Left ventricle myocardium inferior (tissue), 1 donor: ENCODE results near the gene PRORP. TPM values are rescaled to one million over a fixed set of nuclear protein-coding genes. Genes with fewer than 3 reads are reported as not detected.

Source experiments
- DNase-seq: peaks from one replicate; pipeline ENCODE4 v3.0.0-alpha.2; 2020
- H3K27ac ChIP-seq: fragments of 200-600 bp; replicated peaks from 2 replicates; pipeline ENCODE4 v1.8.0; 2021
- H3K27me3 ChIP-seq: fragments of 200-600 bp; 2 replicates; pipeline ENCODE4 v1.8.0; 2021; ENCODE audit warnings: low read depth
- H3K36me3 ChIP-seq: fragments of 200-600 bp; 2 replicates; pipeline ENCODE4 v1.8.0; 2021
- H3K4me1 ChIP-seq: fragments of 200-600 bp; 2 replicates; pipeline ENCODE4 v1.8.0; 2021
- H3K4me3 ChIP-seq: fragments of 200-600 bp; 2 replicates; pipeline ENCODE4 v1.8.0; 2021; ENCODE audit warnings: mild to moderate bottlenecking, moderate library complexity
- H3K9me3 ChIP-seq: fragments of 200-600 bp; replicated peaks from 2 replicates; pipeline ENCODE4 v1.8.0; 2021
- intact Hi-C: fragments of 100-400 bp; cut with micrococcal nuclease; formaldehyde crosslinking; loops from one replicate; pipeline ENCODE4 v1.11.0; 2022
- total RNA-seq: library from RNA; stranded (reverse); fragmentation: NEBNext Ultra II Directional; extraction: Animal tissue kit (Norgen Biotek cat#: 25700); gene quantifications from one replicate; pipeline ENCODE4 v1.2.1, GENCODE V29; 2021
- TF ChIP-seq, protein P1 (sequence below): fragments of 200-600 bp; IDR thresholded peaks from 2 replicates; pipeline ENCODE4 v1.8.0; 2021; ENCODE audit warnings: antibody characterized with exemption, mild to moderate bottlenecking, borderline replicate concordance
- donor health status: DM: no; HTN: yes; CAD: no; lungs with severe emphysema.

Gene PRORP
- total RNA-seq, 1 donor from 2014 or later, result 23.6 TPM

DNA sequence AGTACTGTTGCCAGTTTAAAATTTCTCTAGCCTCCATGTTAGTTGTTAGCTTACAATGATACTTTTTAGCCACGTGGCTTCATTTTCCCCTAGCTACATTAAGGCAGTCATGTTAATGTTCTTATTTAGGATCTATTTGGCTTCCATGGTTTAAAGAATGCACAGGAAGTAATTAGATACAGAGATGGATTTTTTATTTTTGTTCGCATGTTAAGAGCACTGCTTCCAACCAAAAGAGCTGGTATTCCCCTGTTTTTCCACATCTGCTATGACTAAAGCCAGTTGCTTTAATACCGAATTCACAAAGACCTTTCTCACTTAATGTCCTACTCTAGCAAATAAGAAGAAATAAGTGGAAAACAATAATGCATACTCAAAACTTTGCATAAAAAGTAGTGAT is 45.1 kb downstream of the PRORP start:
- TF ChIP-seq, protein P1, sequence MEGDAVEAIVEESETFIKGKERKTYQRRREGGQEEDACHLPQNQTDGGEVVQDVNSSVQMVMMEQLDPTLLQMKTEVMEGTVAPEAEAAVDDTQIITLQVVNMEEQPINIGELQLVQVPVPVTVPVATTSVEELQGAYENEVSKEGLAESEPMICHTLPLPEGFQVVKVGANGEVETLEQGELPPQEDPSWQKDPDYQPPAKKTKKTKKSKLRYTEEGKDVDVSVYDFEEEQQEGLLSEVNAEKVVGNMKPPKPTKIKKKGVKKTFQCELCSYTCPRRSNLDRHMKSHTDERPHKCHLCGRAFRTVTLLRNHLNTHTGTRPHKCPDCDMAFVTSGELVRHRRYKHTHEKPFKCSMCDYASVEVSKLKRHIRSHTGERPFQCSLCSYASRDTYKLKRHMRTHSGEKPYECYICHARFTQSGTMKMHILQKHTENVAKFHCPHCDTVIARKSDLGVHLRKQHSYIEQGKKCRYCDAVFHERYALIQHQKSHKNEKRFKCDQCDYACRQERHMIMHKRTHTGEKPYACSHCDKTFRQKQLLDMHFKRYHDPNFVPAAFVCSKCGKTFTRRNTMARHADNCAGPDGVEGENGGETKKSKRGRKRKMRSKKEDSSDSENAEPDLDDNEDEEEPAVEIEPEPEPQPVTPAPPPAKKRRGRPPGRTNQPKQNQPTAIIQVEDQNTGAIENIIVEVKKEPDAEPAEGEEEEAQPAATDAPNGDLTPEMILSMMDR, result no peak
- Histone ChIP-seq H3K9me3 (no peaks in the 10 kb centered on the region), H3K4me3 (no peak overlapping the region), H3K27ac (no peak overlapping the region), H3K4me1 (no peaks in the 10 kb centered on the region), H3K27me3 (no peaks in the 10 kb centered on the region), H3K36me3 (peaks cover 9% of the 10 kb centered on the region)
- intact Hi-C loops, result no loop called here
- DNase-seq, result no peak

Other genes starting within 250 kb of the PRORP start
- gene BAZ1A, start 247.2 kb upstream of the PRORP start, total RNA-seq, result 4.5 TPM
- gene SRP54, start 139.6 kb upstream of the PRORP start, total RNA-seq, result 28.5 TPM
- gene FAM177A1, start 76.3 kb upstream of the PRORP start, total RNA-seq, result 82.4 TPM
- gene PPP2R3C, start 562 bp upstream of the PRORP start, total RNA-seq, result 26.5 TPM
- gene PSMA6, start 169.8 kb downstream of the PRORP start, total RNA-seq, result 179 TPM